ENCODE measurements around the gene USP5. TPM values are rescaled to one million over a fixed set of nuclear protein-coding genes. Genes with fewer than 3 reads are reported as not detected.

USP5 gene
- total RNA-seq, 4 donors from 2014 or later, result 37.1 to 68.6 (median 52.8) TPM

DNA sequence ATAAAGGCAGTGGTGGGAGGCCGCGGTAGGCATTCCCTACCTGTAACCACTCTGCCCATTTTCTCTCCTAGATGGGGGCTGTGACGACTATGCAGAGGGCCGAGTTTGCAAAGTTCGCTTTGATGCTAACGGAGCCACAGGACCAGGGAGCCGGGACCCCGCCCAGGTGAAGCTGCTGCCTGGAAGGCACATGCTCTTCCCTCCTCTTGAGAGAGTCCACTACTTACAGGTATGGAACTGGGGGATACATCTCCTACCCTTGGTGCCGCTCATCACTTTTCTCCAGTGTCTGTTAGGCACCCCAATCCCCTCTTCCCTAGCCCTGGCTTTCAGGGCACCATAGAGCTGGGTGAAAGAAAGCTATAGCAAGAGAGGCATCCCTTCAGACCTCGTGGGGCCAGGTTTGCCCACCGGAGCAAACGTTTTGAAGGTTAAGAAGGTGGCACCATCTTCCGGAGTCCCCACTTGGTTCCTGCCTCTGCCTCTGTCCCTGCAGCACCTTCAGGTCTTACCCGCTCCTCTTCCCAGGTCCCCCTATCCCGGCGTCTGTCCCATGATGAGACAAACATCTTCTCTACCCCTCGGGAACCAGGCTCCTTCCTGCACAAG lies 25.7 kb upstream of the USP5 start:
- Histone ChIP-seq H3K27ac (peak overlapping the region; percentile 90 to 97), H3K4me1 (peaks cover 5 to 6% of the 10 kb centered on the region in 2 donors), H3K36me3 (no peaks in the 10 kb centered on the region), H3K27me3 (peaks cover 0 to 4% of the 10 kb centered on the region in 2 donors), H3K9me3 (no peaks in the 10 kb centered on the region), H3K4me3 (no peak overlapping the region)
- TF ChIP-seq POLR2A (IDR thresholded peaks at IDR 0.05), result no peak
- no peak for TF ChIP-seq CTCF (IDR thresholded peaks at IDR 0.05)
- intact Hi-C loops (cut with DNase I; ENCODE audit: low total_unique reads), result loop anchor here (10.0 kb wide), 1 partner anchor 71 kb away; the partner anchor contains the start of gene MLF2
- no peak for DNase-seq

DNA sequence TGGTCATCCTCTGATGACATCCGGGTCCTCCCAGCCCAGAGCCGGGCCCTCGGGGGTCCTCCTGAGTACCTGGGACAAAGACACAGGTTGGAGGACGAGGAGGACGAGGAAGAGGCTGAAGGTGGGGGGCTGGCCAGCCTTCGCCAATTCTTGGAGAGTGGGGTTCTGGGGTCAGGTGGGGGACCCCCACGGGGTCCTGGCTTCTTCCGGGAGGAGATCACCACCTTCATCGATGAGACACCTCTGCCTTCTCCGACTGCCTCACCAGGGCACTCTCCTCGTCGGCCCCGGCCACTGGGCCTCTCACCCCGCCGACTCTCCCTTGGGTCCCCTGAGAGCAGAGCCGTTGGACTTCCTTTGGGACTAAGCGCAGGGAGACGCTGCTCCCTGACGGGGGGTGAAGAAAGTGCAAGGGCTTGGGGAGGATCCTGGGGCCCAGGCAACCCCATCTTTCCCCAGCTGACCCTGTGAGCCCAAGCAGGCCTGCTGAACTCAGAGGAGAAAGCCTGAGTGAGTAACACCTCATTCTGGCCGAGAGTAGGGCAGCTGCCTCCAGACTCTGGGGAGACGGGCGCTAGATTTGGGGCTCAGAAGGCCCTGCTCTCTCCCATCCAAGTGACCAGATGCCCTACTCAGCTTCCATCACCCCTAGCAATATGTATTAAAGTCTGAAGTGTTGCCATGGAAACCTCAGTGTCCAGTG lies 25.1 kb upstream of the USP5 start:
- H3K27ac ChIP-seq, result peak overlapping the region; percentile 90 to 97
- peaks cover 0 to 3% of the 10 kb centered on the region in 2 donors for H3K27me3 ChIP-seq
- peaks cover 5 to 6% of the 10 kb centered on the region in 2 donors for H3K4me1 ChIP-seq
- TF ChIP-seq CTCF (IDR thresholded peaks at IDR 0.05) (no peak), POLR2A (IDR thresholded peaks at IDR 0.05) (no peak)
- H3K9me3 ChIP-seq, result no peaks in the 10 kb centered on the region
- H3K4me3 ChIP-seq, result no peak overlapping the region
- intact Hi-C loops (cut with DNase I; ENCODE audit: low total_unique reads), result loop anchor here (10.0 kb wide), 1 partner anchor 72 kb away; the partner anchor contains the start of gene MLF2
- no peak for DNase-seq
- H3K36me3 ChIP-seq, result no peaks in the 10 kb centered on the region

DNA sequence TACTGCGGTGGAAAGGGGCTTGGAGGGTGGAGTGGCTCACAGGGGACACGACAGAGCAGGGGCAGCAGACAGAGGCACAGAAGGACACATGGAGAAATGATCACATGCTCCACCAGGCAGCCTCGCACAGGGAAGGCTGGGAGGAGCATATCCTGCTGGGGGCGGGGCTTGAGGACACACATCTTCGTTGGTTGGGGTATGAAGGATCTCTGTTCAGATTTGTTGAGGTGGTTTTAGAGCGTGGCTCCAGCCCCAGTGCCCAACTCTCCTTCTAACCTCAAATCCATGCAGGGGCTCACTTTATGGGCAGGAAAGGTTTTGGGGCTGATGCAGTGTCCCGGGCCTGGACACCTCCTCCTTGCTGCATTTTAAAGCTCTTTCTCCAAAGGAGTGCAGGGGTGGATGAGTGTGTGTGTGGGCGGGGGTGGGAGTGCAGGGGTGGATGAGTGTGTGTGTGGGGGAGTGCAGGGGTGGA lies 24.5 kb upstream of the USP5 start:
- H3K36me3 ChIP-seq, result no peaks in the 10 kb centered on the region
- TF ChIP-seq POLR2A (IDR thresholded peaks at IDR 0.05) (peak; percentile 21 to 40), CTCF (IDR thresholded peaks at IDR 0.05) (no peak)
- no peaks in the 10 kb centered on the region for H3K27me3 ChIP-seq
- intact Hi-C loops (cut with DNase I; ENCODE audit: low total_unique reads), result loop anchor here (10.0 kb wide), 1 partner anchor 73 kb away; the partner anchor contains the start of gene MLF2
- H3K9me3 ChIP-seq, result no peaks in the 10 kb centered on the region
- DNase-seq, result peak; percentile 92 to 95
- peak overlapping the region; percentile 90 to 97 for H3K27ac ChIP-seq
- peaks cover 5 to 6% of the 10 kb centered on the region in 2 donors for H3K4me1 ChIP-seq
- H3K4me3 ChIP-seq, result peak overlapping the region in 1 of 2 donors; percentile 96

GRCh38 chr12:6827982-6828780 lies 23.8 kb upstream of the USP5 start, which contains the start of gene P3H3:
TSS of gene P3H3 (plus strand) at chr12:6828407. CDS start at chr12:6828441, 34 bp downstream.
- Histone ChIP-seq H3K4me1 (peaks cover 5 to 6% of the 10 kb centered on the region in 2 donors), H3K36me3 (no peaks in the 10 kb centered on the region), H3K27ac (peak within 1 kb of the TSS; percentile 90 to 97), H3K27me3 (no peaks in the 10 kb centered on the region), H3K9me3 (no peaks in the 10 kb centered on the region), H3K4me3 (peak within 1 kb of the TSS; percentile 91 to 96)
- peak; percentile 64 to 69 for DNase-seq
- peak in 1 of 2 donors; percentile 40 for TF ChIP-seq POLR2A (IDR thresholded peaks at IDR 0.05)
- peak in 2 of 4 experiments; percentile 2 to 24 for TF ChIP-seq CTCF (IDR thresholded peaks at IDR 0.05)
- intact Hi-C loops (cut with DNase I; ENCODE audit: low total_unique reads), result loop anchor here (10.0 kb wide), 1 partner anchor 73 kb away; the partner anchor contains the start of gene MLF2

Data from uterus (tissue), 4 donors.